IMR-90 (cell line): ENCODE data around the gene PACS1. TPM values are rescaled to one million over a fixed set of nuclear protein-coding genes. Genes with fewer than 3 reads are reported as not detected.

Experiments
- ATAC-seq: fragments of 200-7000 bp; cut with Tn5 transposase; 2 replicates; pipeline ENCODE4 v1.9.1; 2020; ENCODE audit warnings: low read depth, mild to moderate bottlenecking, moderate library complexity
- BruUV-seq: library from RNA; stranded (reverse); fragments of 400-500 nt; replicated peaks from 2 replicates; lab custom pipeline; 2021; lab: Mats Ljungman, UMichigan
- CTCF ChIA-PET: fragments of 300-600 bp; formaldehyde crosslinking; extraction: SDS; loops from one replicate; lab custom pipeline; 2021; ENCODE audit warnings: antibody characterized with exemption; lab: Yijun Ruan, JAX
- POLR2A ChIA-PET: fragments of 300-600 bp; sonication (Branson Sonifier 250); formaldehyde crosslinking; loops from one replicate; lab custom pipeline; 2022; ENCODE audit warnings: antibody characterized with exemption; ENCODE audit not compliant: unreplicated experiment; lab: Charles Lee
- DNase-seq: peaks from one replicate; pipeline ENCODE4 v3.0.0; 2013
- H2AFZ ChIP-seq: replicated peaks from 2 replicates; pipeline ENCODE3; 2013; ENCODE audit warnings: low read length, mild to moderate bottlenecking; ENCODE audit not compliant: poor library complexity
- H2AK5ac ChIP-seq: 2 replicates; pipeline ENCODE4 v1.6.1; 2013; ENCODE audit warnings: low read depth, low read length, inconsistent platforms
- H2AK9ac ChIP-seq: replicated peaks from 2 replicates; pipeline ENCODE3; 2013; ENCODE audit warnings: mild to moderate bottlenecking, low read depth, low read length, moderate library complexity; ENCODE audit not compliant: poor library complexity
- H2BK120ac ChIP-seq: 2 replicates; pipeline ENCODE4 v1.6.1; 2013; ENCODE audit warnings: low read depth, low read length, inconsistent platforms
- H2BK15ac ChIP-seq: 3 replicates; pipeline ENCODE4 v1.6.1; 2013; ENCODE audit warnings: low read depth, low read length, inconsistent platforms
- H2BK20ac ChIP-seq: 2 replicates; pipeline ENCODE4 v1.6.1; 2013; ENCODE audit warnings: low read depth, mild to moderate bottlenecking, inconsistent platforms, low read length, moderate library complexity
- H2BK5ac ChIP-seq: 2 replicates; pipeline ENCODE4 v1.6.1; 2013; ENCODE audit warnings: mild to moderate bottlenecking, low read depth, low read length, inconsistent platforms; ENCODE audit not compliant: poor library complexity, severe bottlenecking
- H3K14ac ChIP-seq: replicated peaks from 2 replicates; pipeline ENCODE4 v1.6.1; 2013; ENCODE audit warnings: low read depth, low read length, inconsistent platforms
- H3K18ac ChIP-seq: 2 replicates; pipeline ENCODE4 v1.6.1; 2013; ENCODE audit warnings: low read depth, low read length, control low read depth
- H3K23ac ChIP-seq: 2 replicates; pipeline ENCODE4 v1.6.1; 2013; ENCODE audit warnings: low read depth, low read length, inconsistent platforms
- H3K27ac ChIP-seq: 2 replicates; pipeline ENCODE4 v1.5.1; 2013; ENCODE audit warnings: mild to moderate bottlenecking, control low read depth, low read length; ENCODE audit not compliant: insufficient read depth
- H3K27me3 ChIP-seq: 2 replicates; pipeline ENCODE4 v1.6.1; 2013; ENCODE audit warnings: low read length; ENCODE audit not compliant: control insufficient read depth, insufficient read depth
- H3K36me3 ChIP-seq: 2 replicates; pipeline ENCODE4 v1.6.1; 2013; ENCODE audit warnings: low read length, mixed read lengths; ENCODE audit not compliant: control insufficient read depth, insufficient read depth
- H3K4ac ChIP-seq: 2 replicates; pipeline ENCODE4 v1.6.1; 2013; ENCODE audit warnings: low read depth, low read length, inconsistent platforms
- H3K4me1 ChIP-seq: 2 replicates; pipeline ENCODE4 v1.6.1; 2013; ENCODE audit warnings: low read length, mixed read lengths; ENCODE audit not compliant: control insufficient read depth, insufficient read depth
- H3K4me2 ChIP-seq: 2 replicates; pipeline ENCODE4 v1.6.1; 2013; ENCODE audit warnings: low read depth, mild to moderate bottlenecking, control low read depth, low read length, moderate library complexity
- H3K4me3 ChIP-seq: 2 replicates; pipeline ENCODE4 v1.5.1; 2013; ENCODE audit warnings: low read depth, mild to moderate bottlenecking, control low read depth, low read length, moderate library complexity; ENCODE audit not compliant: insufficient read depth
- H3K56ac ChIP-seq: 2 replicates; pipeline ENCODE4 v1.6.1; 2013; ENCODE audit warnings: low read length, inconsistent platforms; ENCODE audit not compliant: insufficient read depth; ENCODE audit errors: extremely low read depth
- H3K79me1 ChIP-seq, 2 experiments: 2 replicates each; pipeline ENCODE4 v1.6.1; 2013; ENCODE audit warnings: low read length in 2 of 2, inconsistent platforms in 1 of 2, low read depth in 1 of 2
- H3K9ac ChIP-seq: 2 replicates; pipeline ENCODE4 v1.6.1; 2013; ENCODE audit warnings: low read depth, low read length, control low read depth
- H3K9me1 ChIP-seq: 2 replicates; pipeline ENCODE4 v1.6.1; 2013; ENCODE audit warnings: low read length, inconsistent platforms; ENCODE audit not compliant: insufficient read depth
- H3K9me3 ChIP-seq: 2 replicates; pipeline ENCODE4 v1.6.1; 2013; ENCODE audit warnings: low read length; ENCODE audit not compliant: control insufficient read depth, insufficient read depth
- H4K20me1 ChIP-seq: 2 replicates; pipeline ENCODE4 v1.6.1; 2013; ENCODE audit warnings: low read length, inconsistent platforms; ENCODE audit not compliant: insufficient read depth
- H4K5ac ChIP-seq: 2 replicates; pipeline ENCODE4 v1.6.1; 2013; ENCODE audit warnings: mild to moderate bottlenecking, low read depth, low read length, control low read depth
- H4K8ac ChIP-seq, 2 experiments: 2 replicates each; pipeline ENCODE4 v1.6.1; 2013; ENCODE audit warnings: low read depth in 2 of 2, low read length in 2 of 2, control low read depth in 1 of 2, inconsistent platforms in 1 of 2
- H4K91ac ChIP-seq: 2 replicates; pipeline ENCODE4 v1.6.1; 2013; ENCODE audit warnings: low read depth, low read length, inconsistent platforms; ENCODE audit not compliant: insufficient read depth
- BHLHE40 ChIP-seq: fragments of 150-350 bp; IDR thresholded peaks from 2 replicates; pipeline ENCODE4 v1.6.1; 2016; ENCODE audit warnings: mild to moderate bottlenecking, low read depth, low read length
- CEBPB ChIP-seq: IDR thresholded peaks from 2 replicates; pipeline ENCODE4 v1.6.1; 2012; ENCODE audit warnings: low read depth, low read length, improper control_type of control experiment
- CHD1 ChIP-seq: IDR thresholded peaks from 2 replicates; pipeline ENCODE4 v1.6.1; 2012; ENCODE audit warnings: low read depth, low read length, improper control_type of control experiment
- POLR2A ChIP-seq: IDR thresholded peaks from 2 replicates; pipeline ENCODE4 v1.6.1; 2012; ENCODE audit warnings: mild to moderate bottlenecking, low read depth, low read length
- RAD21 ChIP-seq: IDR thresholded peaks from 2 replicates; pipeline ENCODE4 v1.6.1; 2012; ENCODE audit warnings: low read length, improper control_type of control experiment
- RCOR1 ChIP-seq: IDR thresholded peaks from 2 replicates; pipeline ENCODE4 v1.6.1; 2012; ENCODE audit warnings: mild to moderate bottlenecking, low read length, improper control_type of control experiment; ENCODE audit not compliant: insufficient replicate concordance
- RFX5 ChIP-seq: IDR thresholded peaks from 2 replicates; pipeline ENCODE4 v1.8.0; 2012; ENCODE audit warnings: low read depth, mild to moderate bottlenecking, low read length, moderate library complexity
- USF2 ChIP-seq: fragments of 150-350 bp; IDR thresholded peaks from 2 replicates; pipeline ENCODE4 v1.6.1; 2017; ENCODE audit warnings: mild to moderate bottlenecking, antibody characterized with exemption, low read length, low read depth
- WGBS, 2 experiments: methylation state at CpG; one replicate each; pipeline versions ENCODE4 v1.1.5 to v1.1.7; 2013; ENCODE audit warnings: missing lambda C conversion rate in 2 of 2; ENCODE audit not compliant: insufficient read length in 1 of 2; ENCODE audit errors: extremely low coverage in 2 of 2; 5-methylcytosine and 5-hydroxymethylcytosine counted together
- dilution Hi-C: fragments of 300-500 bp; cut with HindIII; formaldehyde crosslinking; loops from one replicate; pipeline ENCODE4 v1.14.3; 2018; ENCODE audit warnings: low sequenced_read_pairs; ENCODE audit not compliant: unreplicated experiment
- in situ Hi-C: fragments of 300-500 bp; cut with MboI; formaldehyde crosslinking; loops from 3 replicates; pipeline ENCODE4 v1.14.3; 2019; ENCODE audit warnings: low sequenced_read_pairs, inconsistent platforms, mixed read lengths
- intact Hi-C: fragments of 100-400 bp; cut with micrococcal nuclease; formaldehyde crosslinking; loops from 2 replicates; pipeline ENCODE4 v1.10.0; 2022
- polyA plus RNA-seq, 3 experiments: library from polyadenylated mRNA; depleted of rRNA; stranded (reverse); fragments of >200 nt; gene quantifications; 2 replicates each; pipeline ENCODE4 v1.2.3, GENCODE V29; 2012; ENCODE audit warnings: low replicate concordance in 1 of 3
- total RNA-seq: library from RNA; depleted of rRNA; stranded (reverse); fragments of >200 nt; gene quantifications from 2 replicates; pipeline ENCODE4 v1.2.3, GENCODE V29; 2012
- TF ChIP-seq, protein P1 (sequence below): conservative IDR thresholded peaks from 2 replicates; pipeline ENCODE4 v1.5.1; 2012; ENCODE audit warnings: mild to moderate bottlenecking, low read depth, low read length, improper control_type of control experiment
- TF ChIP-seq, protein P2 (sequence below): fragments of 150-350 bp; IDR thresholded peaks from 2 replicates; pipeline ENCODE4 v1.6.1; 2016; ENCODE audit warnings: low read depth, mild to moderate bottlenecking, low read length, moderate library complexity, borderline replicate concordance

PACS1 gene
- total and polyA plus RNA-seq, 2 of the 4 experiments (the other 2 are of a cell fraction) = 7.3 to 32.0 TPM

- Histone ChIP-seq H2BK120ac (peak overlapping the region; percentile 70), H3K4me1 (peaks cover 16% of the 10 kb centered on the region), H4K8ac (peak overlapping the region; percentile 38 to 55), H3K9ac (peak overlapping the region; percentile 7; the same call in 1 of the 2 replicates), H2AK9ac (peak overlapping the region; percentile 82), H2AK5ac (peak overlapping the region; percentile 86), H3K79me1 (peaks cover 42 to 83% of the 10 kb centered on the region in 2 experiments), H3K27me3 (no peaks in the 10 kb centered on the region), H2BK5ac (peak overlapping the region; percentile 86), H4K5ac (peak overlapping the region; percentile 22; the same call in 1 of the 2 replicates), H3K27ac (peak overlapping the region; percentile 88), H3K36me3 (no peaks in the 10 kb centered on the region), H3K4ac (peak overlapping the region; percentile 76), H4K20me1 (peaks cover 15% of the 10 kb centered on the region; the same call in 1 of the 2 replicates), H2BK20ac (peak overlapping the region; percentile 44), H2AFZ (peak overlapping the region; percentile 4), H3K9me1 (peaks cover 19% of the 10 kb centered on the region), H3K14ac (peak overlapping the region; percentile 66), H3K9me3 (no peaks in the 10 kb centered on the region), H2BK15ac (peak overlapping the region; percentile 66), H3K56ac (peak overlapping the region; percentile 40), H3K4me3 (no peak overlapping the region), H3K18ac (peak overlapping the region; percentile 78; the same call in 1 of the 2 replicates), H4K91ac (peak overlapping the region; percentile 69), H3K23ac (peak overlapping the region; percentile 61), H3K4me2 (peak overlapping the region; percentile 70)
- ATAC-seq (peak; percentile 30), DNase-seq (no peak)
- WGBS, 2 experiments = 69% methylated on average over 2 of the region's 9 CpGs; no CpG with 5 or more reads in 1 of the 2 experiments
- no TSS peak for BruUV-seq
- TF ChIP-seq BHLHE40 (no peak), POLR2A (no peak), RAD21 (no peak), CEBPB (no peak), CHD1 (no peak), USF2 (no peak), RFX5 (no peak), RCOR1 (no peak)
- TF ChIP-seq, protein P1, sequence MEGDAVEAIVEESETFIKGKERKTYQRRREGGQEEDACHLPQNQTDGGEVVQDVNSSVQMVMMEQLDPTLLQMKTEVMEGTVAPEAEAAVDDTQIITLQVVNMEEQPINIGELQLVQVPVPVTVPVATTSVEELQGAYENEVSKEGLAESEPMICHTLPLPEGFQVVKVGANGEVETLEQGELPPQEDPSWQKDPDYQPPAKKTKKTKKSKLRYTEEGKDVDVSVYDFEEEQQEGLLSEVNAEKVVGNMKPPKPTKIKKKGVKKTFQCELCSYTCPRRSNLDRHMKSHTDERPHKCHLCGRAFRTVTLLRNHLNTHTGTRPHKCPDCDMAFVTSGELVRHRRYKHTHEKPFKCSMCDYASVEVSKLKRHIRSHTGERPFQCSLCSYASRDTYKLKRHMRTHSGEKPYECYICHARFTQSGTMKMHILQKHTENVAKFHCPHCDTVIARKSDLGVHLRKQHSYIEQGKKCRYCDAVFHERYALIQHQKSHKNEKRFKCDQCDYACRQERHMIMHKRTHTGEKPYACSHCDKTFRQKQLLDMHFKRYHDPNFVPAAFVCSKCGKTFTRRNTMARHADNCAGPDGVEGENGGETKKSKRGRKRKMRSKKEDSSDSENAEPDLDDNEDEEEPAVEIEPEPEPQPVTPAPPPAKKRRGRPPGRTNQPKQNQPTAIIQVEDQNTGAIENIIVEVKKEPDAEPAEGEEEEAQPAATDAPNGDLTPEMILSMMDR = no peak
- TF ChIP-seq, protein P2, sequence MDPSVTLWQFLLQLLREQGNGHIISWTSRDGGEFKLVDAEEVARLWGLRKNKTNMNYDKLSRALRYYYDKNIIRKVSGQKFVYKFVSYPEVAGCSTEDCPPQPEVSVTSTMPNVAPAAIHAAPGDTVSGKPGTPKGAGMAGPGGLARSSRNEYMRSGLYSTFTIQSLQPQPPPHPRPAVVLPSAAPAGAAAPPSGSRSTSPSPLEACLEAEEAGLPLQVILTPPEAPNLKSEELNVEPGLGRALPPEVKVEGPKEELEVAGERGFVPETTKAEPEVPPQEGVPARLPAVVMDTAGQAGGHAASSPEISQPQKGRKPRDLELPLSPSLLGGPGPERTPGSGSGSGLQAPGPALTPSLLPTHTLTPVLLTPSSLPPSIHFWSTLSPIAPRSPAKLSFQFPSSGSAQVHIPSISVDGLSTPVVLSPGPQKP = no peak
- ChIA-PET CTCF (no interaction called here), POLR2A (no interaction called here)
- in situ Hi-C loops (no loop called here), dilution Hi-C loops (no loop called here), intact Hi-C loops (loop anchor here (5.0 kb wide), 1 partner anchor 40 kb away; the partner anchor contains the start of gene PACS1)
Measured at GRCh38 chr11:66112041-66112491, 42.0 kb downstream of the PACS1 start.
